HEK293T (cell line): ENCODE results near the gene TEAD1.

Source experiments
- ARNT ChIP-seq: fragments of 450-650 bp; IDR thresholded peaks from 2 replicates; pipeline ENCODE4 v1.6.1; 2017; ENCODE audit warnings: mild to moderate bottlenecking
- BHLHE40 ChIP-seq: fragments of 450-650 bp; IDR thresholded peaks from 2 replicates; pipeline ENCODE4 v1.6.1; 2016; ENCODE audit warnings: mild to moderate bottlenecking, moderate library complexity, borderline replicate concordance
- ELF4 ChIP-seq: fragments of 450-650 bp; IDR thresholded peaks from 2 replicates; pipeline ENCODE4 v1.6.1; 2017; ENCODE audit warnings: antibody characterized with exemption
- LEF1 ChIP-seq: fragments of 450-650 bp; IDR thresholded peaks from 2 replicates; pipeline ENCODE4 v1.6.1; 2017; ENCODE audit warnings: mild to moderate bottlenecking, borderline replicate concordance
- PKNOX1 ChIP-seq: fragments of 450-650 bp; IDR thresholded peaks from 2 replicates; pipeline ENCODE4 v1.6.1; 2016
- SP1 ChIP-seq: fragments of 450-650 bp; IDR thresholded peaks from 2 replicates; pipeline ENCODE4 v1.6.1; 2017
- TARDBP ChIP-seq: fragments of 450-650 bp; IDR thresholded peaks from 2 replicates; pipeline ENCODE4 v1.6.1; 2016

- TF ChIP-seq ARNT, result no peak
- no peak for TF ChIP-seq TARDBP
- no peak for TF ChIP-seq SP1
- TF ChIP-seq PKNOX1, result no peak
- TF ChIP-seq ELF4, result no peak
- no peak for TF ChIP-seq BHLHE40
- no peak for TF ChIP-seq LEF1
These were observed 214.4 kb downstream of the TEAD1 start for GRCh38 chr11:12888525-12889158.
